ENCODE results near the gene ATP8B2. TPM values are rescaled to one million over a fixed set of nuclear protein-coding genes. Genes with fewer than 3 reads are reported as not detected.

The ATP8B2 gene
- total and polyA plus RNA-seq, 4 donors: 0.75 to 16.2 (median 5.3) TPM

GRCh38 chr1:154379301-154379700 is 54.0 kb downstream of the ATP8B2 start (continued):
- TF ChIP-seq ATF3 (IDR thresholded peaks at IDR 0.05): no peak
- no peak for TF ChIP-seq HNF4A (conservative IDR thresholded peaks at IDR 0.05)

GRCh38 chr1:154384650-154385489 is 59.5 kb downstream of the ATP8B2 start:
- DNase-seq (ENCODE audit: low spot score): peak; percentile 52
- WGBS: 74% methylated on average over 8 of the region's 8 CpGs
- no peak overlapping the region for H3K4me3 ChIP-seq (ENCODE audit: low read depth in 1 of 3, low read length in 3 of 3)
- H3K4me1 ChIP-seq (ENCODE audit: control insufficient read depth in 4 of 4, insufficient read depth in 4 of 4, low read length in 3 of 4): peaks cover 0 to 9% (median 3%) of the 10 kb centered on the region in 4 donors
- no peak overlapping the region for H3K27ac ChIP-seq (ENCODE audit: low read depth in 1 of 2, low read length in 2 of 2)
- no peaks in the 10 kb centered on the region for H3K9me3 ChIP-seq (ENCODE audit: control insufficient read depth in 4 of 4, low read length in 3 of 4)
- TF ChIP-seq SP1 (IDR thresholded peaks at IDR 0.05) (no peak), RAD21 (IDR thresholded peaks at IDR 0.05) (no peak), REST (IDR thresholded peaks at IDR 0.05) (no peak), TAF1 (conservative IDR thresholded peaks at IDR 0.05) (no peak), EGR1 (IDR thresholded peaks at IDR 0.05; ENCODE audit: low read depth in 2 of 2) (no peak), ZBTB33 (IDR thresholded peaks at IDR 0.05) (no peak), HNF4A (conservative IDR thresholded peaks at IDR 0.05) (no peak), RXRA (IDR thresholded peaks at IDR 0.05) (peak; percentile 11 to 21), NR2F2 (IDR thresholded peaks at IDR 0.05) (no peak), FOXA2 (IDR thresholded peaks at IDR 0.05) (peak; percentile 7), FOXA1 (IDR thresholded peaks at IDR 0.05) (no peak), HNF4G (IDR thresholded peaks at IDR 0.05) (no peak), GABPA (IDR thresholded peaks at IDR 0.05 in 1 of 2, conservative IDR thresholded peaks at IDR 0.05 in 1 of 2) (no peak), CTCF (IDR thresholded peaks at IDR 0.05; ENCODE audit: low read depth, low read length, missing input control) (no peak), JUND (IDR thresholded peaks at IDR 0.05) (no peak)
- H3K9ac ChIP-seq (ENCODE audit: low read depth in 1 of 2, low read length in 2 of 2): no peak overlapping the region
- H3K27me3 ChIP-seq (ENCODE audit: control insufficient read depth in 4 of 4, insufficient read depth in 4 of 4, low read length in 3 of 4): no peaks in the 10 kb centered on the region
- H3K36me3 ChIP-seq (ENCODE audit: control insufficient read depth in 4 of 4, insufficient read depth in 3 of 4, low read depth in 1 of 4, low read length in 3 of 4): no peaks in the 10 kb centered on the region
